SW480 (cell line): ENCODE measurements around the gene PCSK5.
"Not testable (repeated sequence)": the region's sequence is repeated elsewhere in the genome, so short reads cannot be mapped to it uniquely, and the experiment has no call there.

Source experiments
- DNase-seq: peaks from one replicate; pipeline ENCODE4 v3.0.0-alpha.2; 2016; ENCODE audit warnings: low spot score

The PCSK5 gene

DNA sequence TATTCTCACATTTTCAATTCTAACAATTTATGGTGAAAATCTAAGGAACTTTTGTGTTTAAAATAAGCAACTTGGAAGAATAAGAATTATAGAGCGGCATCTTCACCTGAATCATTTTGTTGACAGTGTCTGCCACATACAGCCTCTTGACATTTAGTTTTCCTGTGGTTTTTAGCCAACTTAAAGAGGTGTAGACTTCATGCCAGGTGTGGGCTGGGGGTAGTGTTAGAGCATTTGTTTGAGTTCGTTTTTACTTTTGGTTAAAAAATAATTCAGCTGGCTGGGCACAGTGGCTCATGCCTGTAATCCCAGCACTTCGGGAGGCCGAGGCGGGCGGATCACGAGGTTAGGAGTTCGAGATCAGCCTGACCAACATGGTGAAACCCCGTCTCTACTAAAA lies 72.8 kb downstream of the PCSK5 start:
- not testable (repeated sequence) for DNase-seq

GRCh38 chr9:75964427-75964826 lies 74.0 kb downstream of the PCSK5 start:
- peak; percentile 96 for DNase-seq

- DNase-seq, result no peak
Measured at GRCh38 chr9:75965231-75965630, 74.8 kb downstream of the PCSK5 start.

GRCh38 chr9:75967556-75967955 lies 77.1 kb downstream of the PCSK5 start:
- no peak for DNase-seq

GRCh38 chr9:75974016-75974766 lies 83.7 kb downstream of the PCSK5 start:
- no peak for DNase-seq

GRCh38 chr9:75975071-75975470 lies 84.6 kb downstream of the PCSK5 start:
- DNase-seq, result no peak

DNA sequence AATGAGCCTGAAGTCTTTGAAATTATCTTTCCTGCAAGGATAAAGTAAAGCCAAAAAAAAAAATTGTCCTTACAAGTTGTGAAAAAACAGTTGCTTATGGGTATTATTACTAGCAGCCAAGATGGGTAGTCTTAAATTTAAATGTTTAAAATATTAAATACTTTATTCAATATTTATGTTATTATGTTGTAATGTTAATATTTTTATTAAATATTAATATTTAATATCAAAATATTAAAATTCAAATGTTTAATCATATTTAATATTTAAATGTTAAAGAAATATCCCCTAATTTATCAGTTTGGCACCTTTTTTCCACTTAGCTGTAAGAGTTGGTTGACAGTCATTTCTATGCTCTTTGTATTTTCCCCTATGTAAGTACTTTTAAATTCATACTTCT lies 86.1 kb downstream of the PCSK5 start:
- no peak for DNase-seq

DNA sequence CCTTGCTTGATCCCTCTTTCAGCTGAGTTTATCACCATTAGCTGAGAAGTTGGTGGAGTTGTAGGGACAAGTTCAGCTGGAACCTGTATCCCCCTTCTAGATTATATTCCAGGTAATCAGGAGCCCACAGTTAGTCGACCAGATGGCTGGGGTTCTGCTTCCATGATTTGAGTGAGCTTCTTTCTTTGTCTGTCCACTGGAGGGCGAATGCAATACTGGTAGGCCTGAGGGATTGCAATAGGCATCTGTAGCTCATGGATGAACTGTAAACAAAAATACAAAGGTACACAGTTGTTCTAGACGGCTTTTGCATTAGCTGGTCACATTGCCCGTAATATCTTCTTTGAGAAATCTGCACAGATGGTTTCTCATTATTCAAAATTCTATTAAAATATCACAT lies 88.9 kb downstream of the PCSK5 start:
- peak; percentile 46 for DNase-seq

GRCh38 chr9:75983319-75984045 lies 93.0 kb downstream of the PCSK5 start:
- DNase-seq, result no peak

DNA sequence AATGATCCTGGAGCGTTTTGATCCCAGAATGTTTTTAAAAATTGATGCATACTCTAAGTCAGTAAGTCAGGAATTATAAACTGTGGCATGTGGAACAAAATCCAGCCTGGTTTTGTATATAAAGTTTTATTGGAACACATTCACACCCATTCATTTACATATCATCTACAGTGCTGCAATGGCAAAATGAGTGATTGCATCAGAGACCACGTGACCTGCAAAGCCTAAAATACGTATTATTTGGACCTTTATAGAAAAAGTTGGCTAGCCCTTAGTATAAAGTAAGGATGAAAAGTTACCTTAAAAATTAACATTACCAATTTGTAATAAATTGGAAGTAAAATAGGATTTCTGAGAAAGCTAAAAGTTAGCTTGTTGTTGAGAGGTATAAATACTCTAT lies 95.0 kb downstream of the PCSK5 start:
- DNase-seq, result no peak

- DNase-seq, result no peak
Measured at GRCh38 chr9:75988663-75989062, 98.2 kb downstream of the PCSK5 start.

GRCh38 chr9:75990156-75990555 lies 99.7 kb downstream of the PCSK5 start:
- no peak for DNase-seq

GRCh38 chr9:75990576-75991304 lies 100.3 kb downstream of the PCSK5 start:
- DNase-seq, result no peak

GRCh38 chr9:75992482-75993206 lies 102.2 kb downstream of the PCSK5 start:
- DNase-seq, result no peak

- peak; percentile 17 for DNase-seq
Measured at GRCh38 chr9:75993434-75993833, 103.0 kb downstream of the PCSK5 start.

GRCh38 chr9:75995066-75995465 lies 104.6 kb downstream of the PCSK5 start:
- no peak for DNase-seq

- no peak for DNase-seq
Measured at GRCh38 chr9:75996726-75997125, 106.3 kb downstream of the PCSK5 start.

- no peak for DNase-seq
Measured at GRCh38 chr9:75997206-75997605, 106.7 kb downstream of the PCSK5 start.

DNA sequence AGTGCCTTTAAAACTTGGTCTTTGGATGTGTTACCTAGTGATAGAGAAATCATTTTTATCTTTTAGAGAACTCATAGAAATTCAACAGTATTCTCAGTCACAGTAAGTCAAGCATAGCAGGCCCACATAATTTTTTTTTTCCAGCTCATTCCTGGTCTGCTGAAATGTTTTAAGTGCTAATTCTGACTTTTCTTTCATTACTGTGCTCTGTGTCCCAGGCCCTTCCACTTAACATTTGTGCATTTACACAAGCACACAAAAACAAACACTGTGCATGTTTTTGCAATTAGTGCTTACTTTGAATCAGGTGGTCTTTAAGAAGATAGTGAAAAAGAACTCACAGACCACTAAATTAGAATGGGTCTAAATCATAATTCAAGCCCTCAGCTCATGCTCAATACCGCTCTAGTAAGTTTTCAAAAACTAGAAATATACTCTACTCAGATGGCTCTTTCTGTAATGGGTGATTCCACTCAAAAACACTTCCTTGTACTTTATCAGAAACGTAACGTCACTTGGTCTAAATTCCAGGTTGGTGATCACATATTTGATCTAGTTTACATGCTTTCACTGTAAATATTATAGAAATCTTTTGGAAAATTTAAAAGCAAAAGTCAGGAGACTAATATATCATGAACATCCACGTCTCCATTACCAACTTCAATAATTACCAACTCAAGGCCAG lies 107.8 kb downstream of the PCSK5 start:
- DNase-seq, result no peak

DNA sequence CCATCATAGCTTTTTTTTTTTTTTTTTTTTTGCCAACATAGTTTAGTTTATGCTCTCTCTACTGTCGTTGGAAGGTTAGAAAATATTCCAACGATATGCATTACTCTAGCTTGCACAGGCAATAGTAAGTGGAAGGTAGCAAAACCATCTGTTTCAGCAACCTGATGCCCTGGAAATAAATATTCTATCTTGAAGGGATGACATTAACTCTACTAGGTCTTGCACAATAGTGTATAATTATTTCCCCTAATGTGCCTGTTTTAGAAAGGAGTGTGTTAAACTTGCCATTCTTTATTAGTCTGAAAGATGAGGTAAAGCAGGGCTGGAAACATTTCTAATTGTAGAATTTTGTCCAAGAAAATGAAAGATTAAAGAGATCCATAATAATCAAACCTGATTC lies 111.0 kb downstream of the PCSK5 start:
- no peak for DNase-seq

DNA sequence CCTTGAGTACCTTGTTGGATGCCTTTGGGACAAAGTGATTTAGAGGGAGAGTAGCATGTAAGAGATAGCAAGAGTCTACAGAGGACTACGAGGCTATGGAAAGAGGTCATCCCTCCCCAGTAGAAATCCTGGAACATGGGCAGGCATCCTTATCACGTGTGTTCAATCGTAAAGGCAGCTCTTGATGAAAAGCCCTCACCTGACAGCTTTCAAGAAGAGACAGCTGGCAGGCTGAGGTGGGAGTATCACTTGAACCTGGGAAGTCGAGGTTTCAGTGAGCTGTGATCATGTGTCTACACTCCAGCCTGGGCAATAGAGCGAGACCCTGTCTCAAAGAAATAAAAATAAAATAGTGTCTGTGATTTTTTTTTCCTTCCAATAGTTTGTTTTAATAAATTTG lies 112.6 kb downstream of the PCSK5 start:
- no peak for DNase-seq

DNA sequence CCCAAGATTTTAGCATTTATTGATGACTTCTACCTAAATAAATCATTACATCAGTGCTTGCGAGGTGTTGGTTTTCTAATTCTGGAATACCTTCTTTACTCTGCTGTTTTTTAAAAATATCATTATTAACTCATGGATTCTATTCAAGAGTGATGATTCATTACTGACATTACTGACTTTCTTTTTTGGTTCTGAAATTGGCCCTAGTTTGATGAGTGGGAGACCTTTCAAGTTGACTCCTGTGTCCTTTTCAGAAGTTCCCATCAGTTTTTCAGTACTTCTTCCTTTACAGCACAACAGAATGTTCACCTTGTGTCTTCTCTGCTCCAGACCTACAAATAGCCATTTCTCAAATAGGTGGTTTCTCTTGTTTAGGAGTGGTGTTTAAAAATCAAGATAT lies 114.1 kb downstream of the PCSK5 start:
- DNase-seq, result no peak
